IgD-negative memory B cell (primary cell): ENCODE data around the gene USP11. TPM values are rescaled to one million over a fixed set of nuclear protein-coding genes. Genes with fewer than 3 reads are reported as not detected.

ENCODE experiments used
- H3K27ac Mint-ChIP-seq, 3 donors: one replicate each; pipeline ENCODE4 v1.8.0; 2020 to 2022; ENCODE audit warnings: mild to moderate bottlenecking in 3 of 3, mixed read lengths in 3 of 3, moderate library complexity in 1 of 3
- H3K27me3 Mint-ChIP-seq: one replicate; pipeline ENCODE4 v1.8.0; 2021; ENCODE audit warnings: mixed read lengths
- H3K36me3 Mint-ChIP-seq: one replicate; pipeline ENCODE4 v1.8.0; 2020; ENCODE audit warnings: mild to moderate bottlenecking, mixed read lengths
- H3K4me1 Mint-ChIP-seq, 3 donors: one replicate each; pipeline ENCODE4 v1.8.0; 2020 to 2022; ENCODE audit warnings: mixed read lengths in 3 of 3, mild to moderate bottlenecking in 1 of 3
- H3K4me3 Mint-ChIP-seq, 4 donors: one replicate each; pipeline ENCODE4 v1.8.0; 2020 to 2022; ENCODE audit warnings: mild to moderate bottlenecking in 4 of 4, mixed read lengths in 4 of 4, moderate library complexity in 3 of 4
- H3K9me3 Mint-ChIP-seq, 3 donors: one replicate each; pipeline ENCODE4 v1.8.0; 2020 to 2021; ENCODE audit warnings: mixed read lengths in 3 of 3, mild to moderate bottlenecking in 1 of 3
- polyA plus RNA-seq: library from polyadenylated mRNA; unstranded; fragments of 300-500 nt; fragmentation: Illumina TruSeq; gene quantifications from one replicate; pipeline ENCODE4 v1.2.3, GENCODE V29; 2021

Gene USP11
- polyA plus RNA-seq, 1 donor from 2014 or later, result 68.6 TPM

- no peak overlapping the region for H3K4me3 Mint-ChIP-seq
- no peaks in the 10 kb centered on the region for H3K9me3 Mint-ChIP-seq
- peaks cover 12 to 14% (median 13%) of the 10 kb centered on the region in 3 donors for H3K4me1 Mint-ChIP-seq
- H3K27ac Mint-ChIP-seq, result peak overlapping the region in 1 of 3 donors; percentile 40
- H3K36me3 Mint-ChIP-seq, result peaks cover 8% of the 10 kb centered on the region
- H3K27me3 Mint-ChIP-seq, result no peaks in the 10 kb centered on the region
Observed at GRCh38 chrX:47214435-47215077, 18.3 kb upstream of the USP11 start.

GRCh38 chrX:47215291-47215900 lies 17.4 kb upstream of the USP11 start:
- peak overlapping the region in 1 of 3 donors; percentile 33 for H3K27ac Mint-ChIP-seq
- H3K4me1 Mint-ChIP-seq, result peaks cover 15 to 21% (median 20%) of the 10 kb centered on the region in 3 donors
- peaks cover 9% of the 10 kb centered on the region for H3K36me3 Mint-ChIP-seq
- no peaks in the 10 kb centered on the region for H3K27me3 Mint-ChIP-seq
- H3K9me3 Mint-ChIP-seq, result no peaks in the 10 kb centered on the region
- no peak overlapping the region for H3K4me3 Mint-ChIP-seq

GRCh38 chrX:47216393-47216925 lies 16.4 kb upstream of the USP11 start:
- Mint-ChIP-seq H3K4me3 (peak overlapping the region in 2 of 4 donors; percentile 3 to 89), H3K27me3 (no peaks in the 10 kb centered on the region), H3K9me3 (no peaks in the 10 kb centered on the region), H3K4me1 (peaks cover 22 to 26% (median 25%) of the 10 kb centered on the region in 3 donors), H3K27ac (peak overlapping the region; percentile 3 to 98 (median 96)), H3K36me3 (peaks cover 9% of the 10 kb centered on the region)

GRCh38 chrX:47217121-47217851 lies 15.5 kb upstream of the USP11 start:
- Mint-ChIP-seq H3K36me3 (peaks cover 13% of the 10 kb centered on the region), H3K4me3 (peak overlapping the region; percentile 89 to 98 (median 96)), H3K27ac (peak overlapping the region; percentile 96 to 99 (median 98)), H3K27me3 (no peaks in the 10 kb centered on the region), H3K4me1 (peaks cover 22 to 30% (median 25%) of the 10 kb centered on the region in 3 donors), H3K9me3 (no peaks in the 10 kb centered on the region)

GRCh38 chrX:47217852-47218279 lies 14.9 kb upstream of the USP11 start:
- Mint-ChIP-seq H3K4me1 (peaks cover 22 to 30% (median 25%) of the 10 kb centered on the region in 3 donors), H3K4me3 (peak overlapping the region; percentile 89 to 98 (median 96)), H3K27me3 (no peaks in the 10 kb centered on the region), H3K27ac (peak overlapping the region; percentile 96 to 99 (median 98)), H3K9me3 (no peaks in the 10 kb centered on the region), H3K36me3 (peaks cover 14% of the 10 kb centered on the region)

- no peaks in the 10 kb centered on the region for H3K27me3 Mint-ChIP-seq
- no peaks in the 10 kb centered on the region for H3K9me3 Mint-ChIP-seq
- H3K4me3 Mint-ChIP-seq, result peak within 1 kb of the TSS; percentile 89 to 98 (median 96)
- peak within 1 kb of the TSS; percentile 96 to 99 (median 98) for H3K27ac Mint-ChIP-seq
- H3K4me1 Mint-ChIP-seq, result peaks cover 22 to 30% (median 25%) of the 10 kb centered on the region in 3 donors
- peaks cover 14% of the 10 kb centered on the region for H3K36me3 Mint-ChIP-seq
Observed at GRCh38 chrX:47218280-47218919, 14.4 kb upstream of the USP11 start, which contains the start of gene CDK16. Gene CDK16, plus strand, starts transcription at chrX:47218681. Its CDS starts 4,877 bp downstream, at chrX:47223558.

- Mint-ChIP-seq H3K27ac (peak overlapping the region; percentile 75 to 96 (median 82)), H3K27me3 (no peaks in the 10 kb centered on the region), H3K36me3 (peaks cover 12% of the 10 kb centered on the region), H3K9me3 (no peaks in the 10 kb centered on the region), H3K4me3 (peak overlapping the region; percentile 89 to 98 (median 96)), H3K4me1 (peaks cover 22 to 30% (median 25%) of the 10 kb centered on the region in 3 donors)
Observed at GRCh38 chrX:47218920-47219815, 13.6 kb upstream of the USP11 start.

- Mint-ChIP-seq H3K27me3 (no peaks in the 10 kb centered on the region), H3K36me3 (peaks cover 15% of the 10 kb centered on the region), H3K4me3 (peak overlapping the region in 3 of 4 donors; percentile 19 to 77 (median 61)), H3K27ac (peak overlapping the region in 1 of 3 donors; percentile 18), H3K9me3 (no peaks in the 10 kb centered on the region), H3K4me1 (peaks cover 17 to 27% (median 19%) of the 10 kb centered on the region in 3 donors)
Observed at GRCh38 chrX:47221756-47222155, 11.1 kb upstream of the USP11 start.

- Mint-ChIP-seq H3K36me3 (peaks cover 19% of the 10 kb centered on the region), H3K4me3 (no peak overlapping the region), H3K27me3 (no peaks in the 10 kb centered on the region), H3K27ac (peak overlapping the region in 2 of 3 donors; percentile 28 to 45), H3K4me1 (peaks cover 9 to 21% (median 14%) of the 10 kb centered on the region in 3 donors), H3K9me3 (no peaks in the 10 kb centered on the region)
Observed at GRCh38 chrX:47222751-47223350, 10.0 kb upstream of the USP11 start.

GRCh38 chrX:47223476-47224250 lies 9.1 kb upstream of the USP11 start:
- Mint-ChIP-seq H3K4me3 (no peak overlapping the region), H3K36me3 (peaks cover 20% of the 10 kb centered on the region), H3K9me3 (no peaks in the 10 kb centered on the region), H3K27me3 (no peaks in the 10 kb centered on the region), H3K27ac (peak overlapping the region in 2 of 3 donors; percentile 28 to 45), H3K4me1 (peaks cover 9 to 21% (median 14%) of the 10 kb centered on the region in 3 donors)

- Mint-ChIP-seq H3K27me3 (no peaks in the 10 kb centered on the region), H3K4me3 (no peak overlapping the region), H3K4me1 (peaks cover 9 to 20% (median 12%) of the 10 kb centered on the region in 3 donors), H3K36me3 (peaks cover 20% of the 10 kb centered on the region), H3K27ac (peak overlapping the region in 1 of 3 donors; percentile 63), H3K9me3 (no peaks in the 10 kb centered on the region)
Observed at GRCh38 chrX:47224266-47224895, 8.4 kb upstream of the USP11 start.

- Mint-ChIP-seq H3K4me1 (peaks cover 7 to 15% (median 9%) of the 10 kb centered on the region in 3 donors), H3K4me3 (no peak overlapping the region), H3K36me3 (peaks cover 18% of the 10 kb centered on the region), H3K27me3 (no peaks in the 10 kb centered on the region), H3K9me3 (no peaks in the 10 kb centered on the region), H3K27ac (no peak overlapping the region)
Observed at GRCh38 chrX:47224896-47225290, 7.9 kb upstream of the USP11 start.
